Caki2 (cell line): ENCODE results near the gene MPZL2. TPM values are rescaled to one million over a fixed set of nuclear protein-coding genes. Genes with fewer than 3 reads are reported as not detected.

Experiments
- DNase-seq: peaks from one replicate; pipeline ENCODE4 v3.0.0-alpha.2; 2015; ENCODE audit warnings: low read depth
- in situ Hi-C: cut with HindIII; loops from 2 replicates; pipeline ENCODE4 v1.10.0; 2016; ENCODE audit warnings: low sequenced_read_pairs, low pct_unique_long_range_greater_than_20kb, mixed read lengths
- total RNA-seq: library from RNA; depleted of rRNA; stranded (reverse); fragments of >200 nt; shearing (Covaris generic); gene quantifications from 2 replicates; pipeline ENCODE4 v1.2.3, GENCODE V29; 2014; ENCODE audit warnings: low replicate concordance

The MPZL2 gene
- total RNA-seq, 1 experiment from 2014 or later: not detected

DNA sequence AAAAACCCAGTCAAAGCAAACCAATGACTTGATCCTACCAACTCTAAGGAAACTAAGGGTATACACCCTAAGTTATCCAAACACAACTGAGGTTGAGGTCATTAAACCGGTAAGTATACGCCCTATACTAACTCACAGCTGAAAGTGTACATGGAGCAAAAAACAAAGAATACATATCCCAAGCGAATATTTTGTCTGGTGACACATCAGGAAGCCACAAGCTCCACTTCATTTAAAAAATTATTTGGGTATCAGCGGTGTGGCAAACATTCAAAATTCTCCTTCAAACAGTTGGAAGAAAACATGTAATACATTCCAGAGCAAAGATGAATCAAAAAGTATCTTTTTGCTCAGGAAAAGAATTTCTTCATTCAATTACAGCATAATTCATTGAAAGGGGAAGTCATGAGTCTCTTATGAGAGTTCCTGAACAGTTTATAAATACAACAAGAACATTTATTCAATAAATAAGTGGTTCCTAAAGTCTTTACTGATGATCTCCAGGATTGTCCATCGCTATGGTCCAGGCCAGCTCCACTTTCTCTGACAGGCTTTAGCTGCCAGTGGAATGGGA lies 34.7 kb downstream of the MPZL2 start:
- in situ Hi-C loops: no loop called here

DNA sequence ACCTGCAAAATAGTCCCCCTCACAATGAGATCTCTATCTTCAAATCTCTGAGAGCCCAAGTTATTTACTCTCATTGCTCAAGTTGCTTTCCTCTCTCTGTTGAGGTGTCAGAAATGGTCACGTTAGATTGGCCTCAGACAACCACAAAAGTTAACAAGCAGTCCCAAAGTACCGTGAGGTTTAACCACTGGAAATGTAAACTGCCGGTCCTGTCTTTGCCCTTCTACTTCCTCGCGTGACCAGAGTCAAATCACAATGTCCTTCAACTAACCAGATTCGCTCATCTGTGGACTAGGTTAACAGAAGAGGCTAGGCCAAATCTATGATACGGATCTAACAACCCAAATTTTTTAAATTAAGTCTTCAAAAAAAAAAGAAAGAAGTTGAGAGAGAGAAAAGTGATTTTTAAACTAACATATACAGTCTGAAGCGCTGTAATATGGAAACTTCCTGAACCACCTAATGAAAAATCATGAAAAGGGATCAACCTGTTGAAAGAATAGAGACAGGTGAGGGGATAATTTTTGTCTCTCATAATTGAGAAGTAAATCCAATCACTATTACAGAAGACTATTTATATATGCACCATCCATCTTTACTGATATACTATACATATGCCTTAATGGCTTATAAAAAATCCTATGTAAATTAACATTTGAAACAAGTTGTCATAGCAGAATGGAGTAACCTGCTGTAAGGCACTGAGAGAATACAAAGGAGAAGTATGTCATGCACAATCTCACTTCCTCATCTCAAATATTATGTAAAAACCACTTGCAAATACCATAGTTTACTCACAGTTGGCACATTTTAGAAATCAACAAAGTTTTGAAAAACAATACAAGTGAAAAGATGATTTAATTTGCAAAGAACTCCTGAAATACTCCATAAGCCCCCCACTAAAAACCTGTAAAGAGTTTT lies 36.0 kb downstream of the MPZL2 start:
- in situ Hi-C loops: no loop called here
- DNase-seq: no peak

More for the DNA sequence above, 34.7 kb downstream of the MPZL2 start:
- no peak for DNase-seq

DNA sequence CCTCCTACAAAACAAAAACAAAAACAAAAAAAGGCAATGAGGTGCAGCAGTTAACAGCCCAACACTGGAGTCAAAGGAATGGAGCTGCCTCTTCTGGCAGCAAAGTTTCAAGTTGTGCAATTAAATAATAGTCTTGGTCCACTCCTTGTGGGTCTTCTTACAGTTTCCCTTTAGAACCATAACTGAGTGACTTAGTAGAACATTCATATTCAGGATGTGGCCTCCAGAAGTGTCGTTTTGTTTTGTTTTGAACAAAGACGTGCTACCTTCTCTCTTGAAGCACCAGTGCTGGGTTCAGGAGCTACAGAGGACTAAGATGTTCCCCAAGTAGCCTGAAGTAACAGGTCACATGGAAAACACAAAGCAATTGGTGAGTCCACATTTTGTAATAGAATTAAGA lies 37.3 kb downstream of the MPZL2 start:
- no peak for DNase-seq
- in situ Hi-C loops: no loop called here

DNA sequence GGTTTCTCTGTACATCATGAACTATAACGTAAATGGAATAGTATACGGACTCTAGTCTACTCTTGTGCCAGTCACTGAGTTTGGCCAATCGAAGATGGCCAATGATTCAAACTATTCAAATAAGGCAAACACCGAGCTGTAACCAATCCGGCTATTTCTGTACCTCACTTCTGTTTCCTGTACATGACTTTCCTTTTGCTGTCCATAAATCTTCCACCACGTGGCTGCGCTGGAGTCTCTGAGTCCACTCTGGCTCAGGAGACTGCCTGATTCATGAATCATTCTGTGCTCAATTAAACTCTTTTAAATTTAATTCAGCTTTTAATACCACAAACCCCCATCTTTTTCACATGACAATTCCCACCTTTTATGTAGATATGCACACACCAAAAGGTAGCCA lies 37.8 kb downstream of the MPZL2 start:
- in situ Hi-C loops: no loop called here
- DNase-seq: peak; percentile 14

DNA sequence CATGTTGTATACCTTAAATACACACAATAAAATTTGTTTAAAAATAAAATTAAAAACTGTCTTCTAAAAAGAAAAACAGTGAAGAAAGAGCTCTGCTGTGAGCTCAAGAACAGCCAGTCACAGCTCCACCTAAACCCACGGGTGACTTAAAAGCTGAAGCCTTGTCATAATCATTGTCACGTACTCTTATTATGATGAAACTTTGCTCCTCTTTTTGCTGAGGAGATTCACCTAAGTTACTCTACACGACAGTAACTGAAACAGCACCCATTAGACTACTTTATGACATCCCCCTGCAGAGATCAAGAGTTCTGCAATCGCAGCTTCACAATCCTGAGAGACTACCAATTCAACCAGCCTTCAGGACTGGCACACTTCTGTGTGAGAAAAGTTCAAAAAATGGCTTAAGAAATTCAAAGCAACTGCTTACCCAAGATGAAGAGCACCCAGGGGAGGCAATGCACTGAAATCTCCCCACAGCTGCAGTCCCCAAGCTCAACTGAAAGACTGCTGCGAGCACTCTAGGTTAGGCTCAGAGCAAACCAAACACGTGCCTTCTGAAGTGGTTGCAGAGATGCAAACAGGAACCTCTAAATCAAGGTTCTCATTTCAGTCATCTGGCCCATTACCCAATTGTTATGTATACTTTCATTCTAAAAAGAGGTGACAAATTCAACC lies 39.4 kb downstream of the MPZL2 start, which contains the start of gene JAML:
Gene JAML, minus strand, starts transcription at position 501 of the 678 bp plus-strand sequence. CDS start 10,145 bp downstream, outside the sequence.
- in situ Hi-C loops: no loop called here
- DNase-seq: no peak

DNA sequence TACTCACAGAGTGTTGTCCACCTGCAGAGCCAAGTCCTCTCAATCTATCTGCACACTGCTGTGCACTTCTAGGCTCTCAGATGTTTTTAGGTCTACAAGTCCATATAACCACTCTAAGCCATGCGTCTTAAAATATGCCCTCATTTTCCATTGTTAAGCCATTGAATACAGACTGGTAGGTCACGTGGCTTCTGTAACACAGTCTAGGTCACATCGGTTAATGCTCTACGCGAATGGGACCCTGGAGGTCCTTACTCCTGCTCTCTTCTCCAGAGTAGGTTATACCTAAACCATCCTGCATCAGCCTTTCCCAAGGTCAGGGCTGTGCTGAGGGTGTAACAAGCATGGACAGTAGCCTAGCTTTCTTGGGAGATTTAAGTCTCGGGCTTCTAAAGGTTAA lies 40.1 kb downstream of the MPZL2 start:
- in situ Hi-C loops: no loop called here

DNA sequence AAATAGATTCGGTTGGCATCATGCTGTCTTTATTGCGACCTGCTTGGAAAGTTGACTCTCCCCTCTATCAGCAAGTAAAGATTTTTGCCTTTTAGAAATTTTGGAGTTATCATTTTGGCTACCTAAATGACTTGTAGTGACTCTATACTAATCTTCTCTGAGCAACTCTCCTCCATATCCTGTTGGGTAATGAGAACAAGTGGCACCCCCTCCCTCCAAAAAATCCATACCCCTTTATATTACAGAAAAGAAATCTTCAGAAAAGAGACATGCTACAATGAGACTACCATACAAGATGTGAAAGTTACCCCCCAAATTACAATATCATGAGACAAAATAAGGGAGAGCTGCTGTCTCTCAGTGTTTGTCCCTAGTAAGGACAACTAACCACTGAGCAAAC lies 40.5 kb downstream of the MPZL2 start:
- in situ Hi-C loops: no loop called here
- DNase-seq: no peak

More for the DNA sequence above, 40.1 kb downstream of the MPZL2 start:
- no peak for DNase-seq

DNA sequence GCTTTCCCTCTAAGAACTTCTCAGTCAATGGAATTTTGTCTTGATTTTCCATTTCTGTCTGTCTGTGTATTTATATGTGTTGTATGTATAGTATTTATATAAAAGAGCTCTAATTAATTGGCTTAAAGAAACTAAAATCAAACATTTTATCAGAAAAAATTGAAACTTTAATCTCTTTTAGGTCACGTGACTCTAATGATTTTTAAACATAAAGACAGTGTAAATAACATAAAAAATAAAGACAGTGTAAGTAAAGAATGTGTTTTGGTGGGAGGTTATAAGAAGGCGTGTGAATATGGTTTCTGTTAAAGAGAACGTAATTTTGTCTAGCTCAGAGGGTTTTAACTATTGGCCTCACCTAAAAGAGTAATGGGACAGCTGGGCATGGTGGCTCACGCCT lies 41.7 kb downstream of the MPZL2 start:
- no peak for DNase-seq
- in situ Hi-C loops: no loop called here

DNA sequence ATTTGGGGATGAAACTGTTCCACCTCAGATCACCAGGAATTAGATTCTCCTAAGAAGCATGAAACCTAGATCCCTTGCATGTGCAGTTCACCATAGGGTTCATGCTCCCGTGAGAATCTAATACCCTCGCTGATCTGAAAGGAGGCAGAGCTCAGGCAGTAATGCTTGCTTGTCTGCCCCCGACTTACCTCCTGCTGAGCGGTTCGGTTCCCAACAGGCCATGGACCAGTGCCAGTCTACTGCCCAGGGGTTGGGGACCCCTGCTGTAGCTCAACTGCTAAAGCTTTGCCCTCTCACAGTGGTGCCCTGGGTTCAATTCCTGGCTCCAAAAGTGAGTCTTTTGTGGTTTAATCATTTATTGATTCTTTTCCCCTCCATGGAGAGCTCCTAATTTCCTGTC lies 42.7 kb downstream of the MPZL2 start:
- DNase-seq: no peak
- in situ Hi-C loops: no loop called here

DNA sequence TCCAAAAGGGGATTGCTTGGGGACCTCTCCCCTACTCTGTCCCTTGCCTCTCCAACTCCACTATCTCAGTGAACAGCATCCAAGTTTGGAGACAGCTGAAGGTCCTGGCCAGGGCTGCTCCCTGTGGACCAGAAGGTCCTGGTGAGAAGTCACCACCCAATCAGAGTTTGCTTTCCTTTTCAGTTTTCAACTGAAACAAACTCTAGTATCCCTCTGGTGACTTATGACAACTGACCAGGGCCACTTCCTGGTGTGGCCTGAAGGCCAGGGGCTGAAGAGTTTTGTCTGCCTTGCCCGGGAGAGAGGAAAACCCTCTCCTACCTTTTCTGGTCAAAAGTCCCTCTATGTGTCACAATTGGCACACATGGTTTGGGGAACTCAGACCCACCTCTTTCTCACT lies 44.4 kb downstream of the MPZL2 start:
- in situ Hi-C loops: no loop called here

DNA sequence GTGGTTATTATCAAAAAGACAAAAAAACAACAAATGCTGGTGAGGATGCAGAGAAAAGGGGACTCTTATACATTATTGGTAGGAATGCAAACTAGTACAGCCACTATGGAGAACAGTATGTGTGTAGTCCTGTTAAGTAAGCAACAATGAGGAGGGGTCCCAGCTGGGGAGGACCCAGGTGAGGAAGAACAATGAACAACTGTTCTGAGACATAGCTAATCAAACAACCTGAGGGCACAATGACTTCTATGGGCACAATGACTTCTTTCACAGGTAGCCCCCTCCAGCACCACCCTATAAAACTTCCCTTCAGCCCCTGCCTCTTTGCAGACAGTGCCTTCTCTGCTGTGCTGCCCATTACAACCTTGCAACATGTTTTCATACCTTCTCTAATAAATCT lies 44.9 kb downstream of the MPZL2 start:
- in situ Hi-C loops: no loop called here
- DNase-seq: no peak

More for the DNA sequence above, 44.4 kb downstream of the MPZL2 start:
- no peak for DNase-seq

DNA sequence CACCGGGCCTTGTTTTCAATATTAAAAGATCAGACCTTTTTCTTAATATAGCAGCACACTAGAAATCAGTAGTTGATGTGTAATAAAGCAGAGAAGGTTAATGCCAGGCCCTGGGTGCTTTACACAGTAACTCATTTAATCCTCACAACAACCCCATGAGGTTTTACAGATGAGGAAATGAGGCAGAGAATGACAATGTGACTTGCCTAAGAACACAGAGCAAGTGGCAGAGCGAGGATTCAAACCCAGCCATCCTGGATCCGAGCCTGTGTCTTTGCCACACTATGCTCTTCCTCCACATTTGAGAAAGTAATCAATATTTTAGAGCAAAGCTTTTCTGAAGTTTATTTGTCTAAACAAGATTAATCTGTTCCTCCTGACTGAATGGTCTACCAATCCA lies 46.5 kb downstream of the MPZL2 start:
- in situ Hi-C loops: no loop called here

DNA sequence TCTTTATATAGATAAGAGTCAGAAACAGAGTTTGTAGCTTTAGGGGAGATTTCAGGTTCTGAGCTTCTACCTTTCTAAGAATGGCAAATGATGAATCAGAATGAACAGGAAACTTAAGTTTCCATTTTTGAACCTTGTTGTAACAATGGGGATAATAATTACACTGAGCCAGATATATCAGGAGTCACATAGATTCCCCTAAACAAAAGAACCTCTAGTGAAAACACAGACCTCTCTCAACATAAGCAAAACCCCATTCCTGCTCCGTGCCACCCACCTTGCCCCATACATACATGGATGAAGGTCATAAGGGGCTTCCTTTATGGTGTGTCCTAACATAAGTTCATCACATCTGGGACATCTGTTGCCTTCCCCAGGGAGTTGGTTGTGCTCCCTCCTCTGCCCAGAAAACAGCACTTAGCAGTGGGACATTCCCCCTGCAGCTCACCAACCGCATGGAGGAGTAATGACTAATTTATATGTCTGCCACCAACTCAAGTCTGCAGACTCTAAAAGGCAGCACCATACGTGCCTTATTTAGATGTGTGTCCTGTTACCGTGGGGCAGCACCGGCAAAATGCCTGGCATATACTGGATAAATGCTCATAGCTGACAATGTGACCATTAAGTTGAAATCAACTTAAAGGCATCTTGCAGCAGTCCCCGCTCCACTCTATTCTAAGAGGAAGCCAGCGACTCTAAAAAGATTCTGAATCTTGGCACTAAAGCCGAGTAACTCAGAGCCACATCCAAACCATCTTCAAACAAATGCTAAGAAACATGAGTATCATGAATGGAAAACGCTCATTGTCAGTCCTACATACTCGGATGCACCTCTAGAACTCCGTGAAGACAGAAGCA lies 47.2 kb downstream of the MPZL2 start:
- no peak for DNase-seq
- in situ Hi-C loops: no loop called here

More for the DNA sequence above, 46.5 kb downstream of the MPZL2 start:
- no peak for DNase-seq

DNA sequence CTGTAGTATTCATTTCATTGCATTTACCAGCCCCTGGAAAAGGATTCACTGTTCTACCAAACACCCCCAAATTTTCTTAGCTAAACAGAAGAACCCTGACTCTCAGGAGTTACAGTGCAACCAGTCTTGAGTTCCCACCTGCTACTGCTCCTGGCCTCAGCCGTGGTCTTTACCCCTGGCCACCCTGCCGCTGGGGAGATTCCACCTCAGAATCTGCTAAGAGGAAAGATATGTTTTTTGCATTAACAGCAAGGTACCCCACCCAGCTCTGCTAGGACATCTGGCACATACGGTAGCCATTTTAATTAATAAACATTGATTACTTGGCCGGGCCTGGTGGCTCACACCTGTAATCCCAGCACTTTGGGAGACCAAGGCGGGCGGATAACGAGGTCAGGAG lies 48.3 kb downstream of the MPZL2 start:
- in situ Hi-C loops: no loop called here
- no peak for DNase-seq

DNA sequence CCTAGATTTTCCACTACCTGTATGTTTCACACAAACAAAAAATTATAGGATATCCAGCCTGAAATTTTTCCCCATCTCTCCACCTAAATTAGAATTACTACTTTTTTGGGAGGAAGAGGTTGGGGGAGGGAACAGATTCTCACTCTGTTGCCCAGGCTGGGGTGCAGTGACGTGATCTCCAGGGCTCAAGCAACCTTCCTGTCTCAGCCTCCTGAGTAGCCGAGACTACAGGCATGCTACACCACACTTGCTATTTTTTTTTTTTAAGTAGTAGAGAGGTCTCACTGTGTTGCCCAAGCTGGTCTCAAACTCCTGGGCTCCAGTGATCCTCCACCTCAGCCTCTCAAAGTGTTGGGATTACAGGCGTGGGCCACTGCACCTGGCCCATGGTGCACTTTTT lies 48.8 kb downstream of the MPZL2 start:
- in situ Hi-C loops: no loop called here
- no peak for DNase-seq

DNA sequence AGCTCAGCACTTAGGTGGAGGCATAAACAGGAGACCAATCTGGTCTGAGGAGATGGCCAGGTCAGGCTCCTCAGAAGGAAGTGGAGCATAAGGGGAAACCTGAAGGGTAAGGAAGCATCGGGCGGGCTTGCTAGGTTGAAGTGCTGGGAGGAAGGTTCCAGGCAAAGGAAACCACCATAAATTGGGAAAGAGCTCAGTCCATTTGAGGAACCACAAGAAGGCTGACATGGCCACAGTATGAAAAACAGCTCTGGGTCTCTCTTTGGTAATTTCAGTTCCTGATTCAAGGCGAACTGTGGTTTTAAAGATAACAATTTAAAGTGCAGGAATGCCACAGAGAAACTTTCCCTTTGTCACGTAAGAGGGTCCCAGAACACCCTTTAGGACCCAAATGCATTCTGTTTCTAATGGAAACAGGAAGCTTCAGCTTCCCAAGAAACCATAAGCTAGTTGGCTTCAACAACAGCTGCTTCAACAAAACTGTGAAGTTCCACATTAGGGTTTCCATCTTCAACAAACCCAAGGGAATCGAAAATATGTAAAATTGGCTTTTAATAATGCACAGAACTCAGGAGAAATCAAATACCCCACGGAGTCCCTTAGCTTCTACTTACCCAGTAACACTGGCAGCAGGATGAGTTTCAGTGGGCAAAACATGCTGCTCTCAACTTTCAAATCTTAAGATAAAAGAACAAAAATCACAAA lies 49.7 kb downstream of the MPZL2 start:
- no peak for DNase-seq
- in situ Hi-C loops: no loop called here

DNA sequence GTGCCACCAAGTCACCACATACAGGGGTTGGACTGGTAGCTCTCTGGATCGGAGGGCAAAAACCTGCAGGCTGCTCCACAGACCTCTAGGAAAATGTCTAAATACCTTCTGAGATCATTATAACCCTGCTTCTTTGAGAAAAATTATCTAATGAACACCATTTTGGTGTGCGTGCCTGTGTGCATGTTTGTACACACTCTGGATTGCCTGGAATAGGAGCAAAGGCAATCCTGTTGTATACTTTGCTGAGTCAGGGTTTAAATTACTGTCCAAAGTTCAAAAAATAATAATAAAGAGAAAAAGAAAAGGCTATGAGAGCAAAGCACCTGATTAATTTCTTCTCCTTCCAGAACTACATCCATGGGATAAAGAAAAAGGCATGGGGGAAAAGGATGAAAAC lies 50.3 kb downstream of the MPZL2 start:
- in situ Hi-C loops: no loop called here
- no peak for DNase-seq

DNA sequence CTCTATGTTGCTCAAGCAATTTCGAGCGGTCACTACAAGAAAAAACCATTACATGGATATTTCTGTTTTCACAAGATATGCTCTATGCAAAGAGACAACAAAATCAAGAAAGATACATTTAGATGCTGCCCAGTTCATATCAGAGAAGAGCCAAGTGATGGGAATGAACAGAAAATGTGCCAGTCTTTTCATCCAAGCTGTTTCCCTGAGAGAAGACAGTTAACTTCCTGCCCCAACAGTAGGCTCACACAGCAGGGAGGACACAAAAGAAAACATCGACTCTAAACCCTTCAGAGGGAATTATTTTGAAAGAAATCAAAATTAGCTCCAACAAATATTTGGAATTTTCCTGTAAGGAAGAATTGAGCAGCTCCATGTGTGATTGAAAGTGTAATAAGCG lies 50.9 kb downstream of the MPZL2 start:
- in situ Hi-C loops: no loop called here
- no peak for DNase-seq
